H9 (cell line): Measurements from ENCODE around the gene STXBP6. TPM values are rescaled to one million over a fixed set of nuclear protein-coding genes. Genes with fewer than 3 reads are reported as not detected.

Experiments
- DNase-seq: peaks from one replicate; pipeline ENCODE4 v3.0.0-alpha.2; 2017
- H2AFZ ChIP-seq: one replicate; pipeline ENCODE4 v1.6.1; 2013; ENCODE audit warnings: mild to moderate bottlenecking, low read length, control low read depth, moderate library complexity
- H2AK5ac ChIP-seq: 2 replicates; pipeline ENCODE4 v1.6.1; 2013; ENCODE audit warnings: low read length, control low read depth, mixed read lengths; ENCODE audit not compliant: insufficient read length
- H2BK120ac ChIP-seq: one replicate; pipeline ENCODE4 v1.6.1; 2013; ENCODE audit warnings: low read depth, mild to moderate bottlenecking, low read length, control low read depth, inconsistent platforms; ENCODE audit not compliant: poor library complexity, severe bottlenecking
- H2BK12ac ChIP-seq: 2 replicates; pipeline ENCODE4 v1.6.1; 2013; ENCODE audit warnings: low read length, control low read depth, mixed read lengths, low read depth; ENCODE audit not compliant: insufficient read length
- H2BK15ac ChIP-seq: 2 replicates; pipeline ENCODE4 v1.6.1; 2013; ENCODE audit warnings: low read depth, low read length, control low read depth
- H2BK20ac ChIP-seq: one replicate; pipeline ENCODE4 v1.6.1; 2013; ENCODE audit warnings: low read depth, mild to moderate bottlenecking, low read length, control low read depth, inconsistent platforms; ENCODE audit not compliant: poor library complexity, severe bottlenecking
- H2BK5ac ChIP-seq: 2 replicates; pipeline ENCODE4 v1.6.1; 2013; ENCODE audit warnings: low read length, control low read depth, mixed read lengths; ENCODE audit not compliant: insufficient read length
- H3K14ac ChIP-seq: 2 replicates; pipeline ENCODE4 v1.6.1; 2013; ENCODE audit warnings: low read length, control low read depth; ENCODE audit not compliant: insufficient read depth
- H3K18ac ChIP-seq: 2 replicates; pipeline ENCODE4 v1.6.1; 2013; ENCODE audit warnings: low read depth, mild to moderate bottlenecking, mixed read lengths, low read length, control low read depth; ENCODE audit not compliant: insufficient read length
- H3K23ac ChIP-seq: 2 replicates; pipeline ENCODE4 v1.6.1; 2013; ENCODE audit warnings: low read length, control low read depth, mixed read lengths, low read depth; ENCODE audit not compliant: insufficient read length
- H3K23me2 ChIP-seq: 2 replicates; pipeline ENCODE4 v1.6.1; 2013; ENCODE audit warnings: low read depth, mild to moderate bottlenecking, mixed read lengths, low read length, control low read depth; ENCODE audit not compliant: insufficient read length, poor library complexity, severe bottlenecking
- H3K27ac ChIP-seq: 2 replicates; pipeline ENCODE4 v1.5.1; 2013; ENCODE audit warnings: low read length, control low read depth, mixed read lengths, low read depth; ENCODE audit not compliant: insufficient read length
- H3K27me3 ChIP-seq: 2 replicates; pipeline ENCODE4 v1.6.1; 2013; ENCODE audit warnings: low read length, control low read depth, inconsistent platforms; ENCODE audit not compliant: insufficient read depth
- H3K4ac ChIP-seq: 2 replicates; pipeline ENCODE4 v1.6.1; 2013; ENCODE audit warnings: low read depth, mild to moderate bottlenecking, control low read depth, inconsistent platforms, low read length, moderate library complexity
- H3K4me1 ChIP-seq: 2 replicates; pipeline ENCODE4 v1.6.1; 2013; ENCODE audit warnings: low read length, control low read depth, inconsistent platforms; ENCODE audit not compliant: insufficient read depth
- H3K4me2 ChIP-seq: 2 replicates; pipeline ENCODE4 v1.6.1; 2013; ENCODE audit warnings: low read length, control low read depth, mixed read lengths; ENCODE audit not compliant: insufficient read length, insufficient read depth
- H3K56ac ChIP-seq: 2 replicates; pipeline ENCODE4 v1.6.1; 2013; ENCODE audit warnings: low read depth, mild to moderate bottlenecking, mixed read lengths, low read length, control low read depth; ENCODE audit not compliant: insufficient read length
- H3K79me1 ChIP-seq: 2 replicates; pipeline ENCODE4 v1.6.1; 2013; ENCODE audit warnings: low read depth, mild to moderate bottlenecking, moderate library complexity, low read length, control low read depth, inconsistent platforms; ENCODE audit not compliant: insufficient read depth, poor library complexity, severe bottlenecking
- H3K79me2 ChIP-seq: 2 replicates; pipeline ENCODE4 v1.6.1; 2013; ENCODE audit warnings: low read length, control low read depth, inconsistent platforms; ENCODE audit not compliant: insufficient read depth
- H3K9ac ChIP-seq: 2 replicates; pipeline ENCODE4 v1.6.1; 2013; ENCODE audit warnings: low read length, control low read depth, mixed read lengths; ENCODE audit not compliant: insufficient read length; ENCODE audit errors: extremely low read depth
- H3K9me3 ChIP-seq: one replicate; pipeline ENCODE4 v1.6.1; 2013; ENCODE audit warnings: low read depth, low read length, inconsistent platforms; ENCODE audit not compliant: control insufficient read depth
- H3T11ph ChIP-seq: one replicate; pipeline ENCODE4 v1.6.1; 2013; ENCODE audit warnings: mild to moderate bottlenecking, low read length, control low read depth, inconsistent platforms
- H4K20me1 ChIP-seq: one replicate; pipeline ENCODE4 v1.6.1; 2013; ENCODE audit not compliant: control insufficient read depth, insufficient read length, insufficient read depth
- H4K5ac ChIP-seq: 2 replicates; pipeline ENCODE4 v1.6.1; 2013; ENCODE audit warnings: low read depth, mild to moderate bottlenecking, mixed read lengths, low read length, control low read depth; ENCODE audit not compliant: insufficient read length
- H4K8ac ChIP-seq: replicated peaks from 2 replicates; pipeline ENCODE4 v1.6.1; 2013; ENCODE audit warnings: low read length, control low read depth, mixed read lengths, low read depth; ENCODE audit not compliant: insufficient read length
- H4K91ac ChIP-seq: 2 replicates; pipeline ENCODE4 v1.6.1; 2013; ENCODE audit warnings: low read depth, mild to moderate bottlenecking, moderate library complexity, mixed read lengths, low read length, control low read depth; ENCODE audit not compliant: insufficient read length
- H3K27ac Mint-ChIP-seq, 3 experiments: 2 replicates in 2 of 3; 3 replicates in 1 of 3; pipeline ENCODE4 v1.8.0; 2020 to 2021; ENCODE audit warnings: mixed read lengths in 3 of 3, mild to moderate bottlenecking in 1 of 3, moderate library complexity in 1 of 3
- H3K27me3 Mint-ChIP-seq: 2 replicates; pipeline ENCODE4 v1.8.0; 2021; ENCODE audit warnings: low read depth, mild to moderate bottlenecking, moderate library complexity, mixed read lengths
- H3K36me3 Mint-ChIP-seq, 3 experiments: 2 replicates in 2 of 3; 3 replicates in 1 of 3; pipeline ENCODE4 v1.8.0; 2020 to 2021; ENCODE audit warnings: low read depth in 3 of 3, mixed read lengths in 3 of 3; ENCODE audit not compliant: insufficient read depth in 1 of 3
- H3K4me1 Mint-ChIP-seq, 2 experiments: 2 replicates each; pipeline ENCODE4 v1.8.0; 2020; ENCODE audit warnings: mixed read lengths in 2 of 2
- H3K4me3 Mint-ChIP-seq, 2 experiments: 2 replicates in 1 of 2; 3 replicates in 1 of 2; pipeline ENCODE4 v1.8.0; 2020 to 2021; ENCODE audit warnings: mild to moderate bottlenecking in 2 of 2, mixed read lengths in 2 of 2, moderate library complexity in 1 of 2
- H3K9me3 Mint-ChIP-seq, 2 experiments: 2 replicates in 1 of 2; 3 replicates in 1 of 2; pipeline ENCODE4 v1.8.0; 2020; ENCODE audit warnings: mild to moderate bottlenecking in 2 of 2, mixed read lengths in 2 of 2, moderate library complexity in 1 of 2
- total RNA-seq: library from RNA; stranded (reverse); gene quantifications from 2 replicates; pipeline ENCODE4 v1.2.1, GENCODE V29; 2021
- TF ChIP-seq, protein P1 (sequence below): fragments of 200-600 bp; sonication (generic); conservative IDR thresholded peaks from 3 replicates; pipeline ENCODE4 v1.8.0; 2021; ENCODE audit warnings: antibody characterized with exemption, mild to moderate bottlenecking

STXBP6 gene
- total RNA-seq, 1 experiment from 2014 or later = 3.6 TPM

DNA sequence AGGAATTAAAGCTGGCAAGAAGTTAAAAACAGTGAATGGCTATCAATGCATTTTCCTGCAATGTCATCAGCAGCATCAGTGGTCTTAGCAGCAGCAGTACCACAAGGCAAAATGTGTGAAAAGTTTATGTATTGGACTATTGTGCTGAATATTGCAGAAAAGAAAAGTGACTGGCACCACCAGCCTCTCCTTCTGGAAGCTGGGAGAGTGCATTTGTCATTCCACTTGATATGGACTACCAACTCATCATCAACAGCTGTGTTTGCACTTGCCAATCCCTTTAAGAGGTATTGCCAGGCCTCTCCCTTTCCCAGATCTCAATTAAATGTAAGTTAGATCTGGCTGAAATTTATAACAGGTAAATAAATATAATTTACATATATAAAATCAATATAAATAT lies 265.0 kb downstream of the STXBP6 start:
- no peaks in the 10 kb centered on the region for H3K4me1 ChIP-seq
- no peak overlapping the region for H3K4me3 Mint-ChIP-seq
- H3K23ac ChIP-seq = no peak overlapping the region
- H3K23me2 ChIP-seq = no peaks in the 10 kb centered on the region
- no peak overlapping the region for H2AFZ ChIP-seq
- DNase-seq = no peak
- H3K56ac ChIP-seq = no peak overlapping the region
- H3K27me3 ChIP-seq = no peaks in the 10 kb centered on the region
- H3T11ph ChIP-seq = no peak overlapping the region
- no peak overlapping the region for H2AK5ac ChIP-seq
- H2BK20ac ChIP-seq = no peak overlapping the region
- H3K9me3 ChIP-seq = no peaks in the 10 kb centered on the region
- no peaks in the 10 kb centered on the region for H3K79me2 ChIP-seq
- H4K91ac ChIP-seq = no peak overlapping the region
- H3K4ac ChIP-seq = no peak overlapping the region
- H3K9ac ChIP-seq = no peak overlapping the region
- no peak overlapping the region for H2BK12ac ChIP-seq
- H3K4me2 ChIP-seq = no peak overlapping the region
- no peaks in the 10 kb centered on the region for H4K20me1 ChIP-seq
- H3K27ac ChIP-seq = no peak overlapping the region
- TF ChIP-seq, protein P1, sequence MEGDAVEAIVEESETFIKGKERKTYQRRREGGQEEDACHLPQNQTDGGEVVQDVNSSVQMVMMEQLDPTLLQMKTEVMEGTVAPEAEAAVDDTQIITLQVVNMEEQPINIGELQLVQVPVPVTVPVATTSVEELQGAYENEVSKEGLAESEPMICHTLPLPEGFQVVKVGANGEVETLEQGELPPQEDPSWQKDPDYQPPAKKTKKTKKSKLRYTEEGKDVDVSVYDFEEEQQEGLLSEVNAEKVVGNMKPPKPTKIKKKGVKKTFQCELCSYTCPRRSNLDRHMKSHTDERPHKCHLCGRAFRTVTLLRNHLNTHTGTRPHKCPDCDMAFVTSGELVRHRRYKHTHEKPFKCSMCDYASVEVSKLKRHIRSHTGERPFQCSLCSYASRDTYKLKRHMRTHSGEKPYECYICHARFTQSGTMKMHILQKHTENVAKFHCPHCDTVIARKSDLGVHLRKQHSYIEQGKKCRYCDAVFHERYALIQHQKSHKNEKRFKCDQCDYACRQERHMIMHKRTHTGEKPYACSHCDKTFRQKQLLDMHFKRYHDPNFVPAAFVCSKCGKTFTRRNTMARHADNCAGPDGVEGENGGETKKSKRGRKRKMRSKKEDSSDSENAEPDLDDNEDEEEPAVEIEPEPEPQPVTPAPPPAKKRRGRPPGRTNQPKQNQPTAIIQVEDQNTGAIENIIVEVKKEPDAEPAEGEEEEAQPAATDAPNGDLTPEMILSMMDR = no peak
- no peak overlapping the region for H4K8ac ChIP-seq
- no peak overlapping the region for H3K27ac Mint-ChIP-seq
- no peak overlapping the region for H2BK120ac ChIP-seq
- no peak overlapping the region for H2BK5ac ChIP-seq
- no peak overlapping the region for H2BK15ac ChIP-seq
- no peak overlapping the region for H3K18ac ChIP-seq
- H3K79me1 ChIP-seq = no peaks in the 10 kb centered on the region
- H3K36me3 Mint-ChIP-seq = no peaks in the 10 kb centered on the region
- no peaks in the 10 kb centered on the region for H3K9me3 Mint-ChIP-seq
- peaks cover 2% of the 10 kb centered on the region; the same call in 1 of the 2 replicates for H3K27me3 Mint-ChIP-seq
- no peak overlapping the region for H4K5ac ChIP-seq
- H3K4me1 Mint-ChIP-seq = no peaks in the 10 kb centered on the region
- no peak overlapping the region for H3K14ac ChIP-seq
